ENCODE results near the gene NDUFA9. TPM values are rescaled to one million over a fixed set of nuclear protein-coding genes. Genes with fewer than 3 reads are reported as not detected.

NDUFA9 gene
- polyA plus RNA-seq (ENCODE audit: insufficient read length) = 77.9 TPM

- peak; percentile 87 for DNase-seq
Observed at GRCh38 chr12:4648501-4649357, at the start of gene NDUFA9, which contains the start of gene AKAP3. NDUFA9 (plus strand) TSS chr12:4649114; CDS start chr12:4649127, 13 bp downstream. AKAP3 (minus strand) TSS chr12:4649051; CDS start chr12:4638196, 10,855 bp downstream.

GRCh38 chr12:4603421-4603820 lies 45.5 kb upstream of the NDUFA9 start:
- DNase-seq = no peak

- no peak for DNase-seq
Observed at GRCh38 chr12:4603946-4604345, 45.0 kb upstream of the NDUFA9 start.

GRCh38 chr12:4604684-4605193 lies 44.2 kb upstream of the NDUFA9 start:
- DNase-seq = peak; percentile 67

- no peak for DNase-seq
Observed at GRCh38 chr12:4607056-4607455, 41.9 kb upstream of the NDUFA9 start.

GRCh38 chr12:4609071-4609470 lies 39.8 kb upstream of the NDUFA9 start:
- no peak for DNase-seq

- no peak for DNase-seq
Observed at GRCh38 chr12:4610481-4610880, 38.4 kb upstream of the NDUFA9 start.

- DNase-seq = no peak
Observed at GRCh38 chr12:4615667-4616066, 33.2 kb upstream of the NDUFA9 start.

GRCh38 chr12:4621511-4621910 lies 27.4 kb upstream of the NDUFA9 start:
- DNase-seq = no peak

GRCh38 chr12:4626543-4626942 lies 22.4 kb upstream of the NDUFA9 start:
- DNase-seq = no peak

- DNase-seq = no peak
Observed at GRCh38 chr12:4628406-4628805, 20.5 kb upstream of the NDUFA9 start.

- no peak for DNase-seq
Observed at GRCh38 chr12:4630262-4630661, 18.7 kb upstream of the NDUFA9 start.

GRCh38 chr12:4643747-4644146 lies 5.2 kb upstream of the NDUFA9 start:
- no peak for DNase-seq

- DNase-seq = no peak
Observed at GRCh38 chr12:4645023-4645422, 3.9 kb upstream of the NDUFA9 start.

- no peak for DNase-seq
Observed at GRCh38 chr12:4648104-4648500, 812 bp upstream of the NDUFA9 start.

GRCh38 chr12:4649358-4649661 lies 396 bp downstream of the NDUFA9 start:
- no peak for DNase-seq

- DNase-seq = no peak
Observed at GRCh38 chr12:4653257-4653656, 4.3 kb downstream of the NDUFA9 start.

- no peak for DNase-seq
Observed at GRCh38 chr12:4653691-4654090, 4.8 kb downstream of the NDUFA9 start.

- no peak for DNase-seq
Observed at GRCh38 chr12:4663971-4664505, 15.1 kb downstream of the NDUFA9 start.

- no peak for DNase-seq
Observed at GRCh38 chr12:4665236-4665635, 16.3 kb downstream of the NDUFA9 start.

GRCh38 chr12:4679711-4680110 lies 30.8 kb downstream of the NDUFA9 start:
- DNase-seq = no peak

- DNase-seq = no peak
Observed at GRCh38 chr12:4681732-4682131, 32.8 kb downstream of the NDUFA9 start.

- DNase-seq = no peak
Observed at GRCh38 chr12:4685317-4685716, 36.4 kb downstream of the NDUFA9 start.

- DNase-seq = no peak
Observed at GRCh38 chr12:4690760-4691159, 41.8 kb downstream of the NDUFA9 start.

Measured in hindlimb muscle (tissue), 1 donor.